ENCODE results near the gene LPIN2.

Gene LPIN2

GRCh38 chr18:3016585-3017297, 3.8 kb upstream of the LPIN2 start:
- H3K4me3 ChIP-seq (ENCODE audit: low read depth, low read length): no peak overlapping the region
- TF ChIP-seq CTCF (IDR thresholded peaks at IDR 0.05; ENCODE audit: low read depth, low read length, missing control alignments): no peak
- no peak overlapping the region for H3K27ac ChIP-seq
- no peaks in the 10 kb centered on the region for H3K27me3 ChIP-seq (replicated peaks)
- in situ Hi-C loops (cut with HindIII; ENCODE audit: low pct_ligation_motif_present, low sequenced_read_pairs): no loop called here
- no peak for DNase-seq
- no peaks in the 10 kb centered on the region for H3K36me3 ChIP-seq (replicated peaks)

- Histone ChIP-seq H3K4me3 (ENCODE audit: low read depth, low read length) (no peak overlapping the region), H3K27ac (no peak overlapping the region), H3K27me3 (replicated peaks) (no peaks in the 10 kb centered on the region), H3K36me3 (replicated peaks) (peaks cover 2% of the 10 kb centered on the region)
- in situ Hi-C loops (cut with HindIII; ENCODE audit: low pct_ligation_motif_present, low sequenced_read_pairs): no loop called here
- DNase-seq: no peak
- TF ChIP-seq CTCF (IDR thresholded peaks at IDR 0.05; ENCODE audit: low read depth, low read length, missing control alignments): no peak
Observed at GRCh38 chr18:3015851-3016250, 2.9 kb upstream of the LPIN2 start.

GRCh38 chr18:3015204-3015592, 2.3 kb upstream of the LPIN2 start:
- DNase-seq: peak; percentile 53
- Histone ChIP-seq H3K27ac (peak overlapping the region; percentile 32), H3K4me3 (ENCODE audit: low read depth, low read length) (no peak overlapping the region), H3K27me3 (replicated peaks) (no peaks in the 10 kb centered on the region), H3K36me3 (replicated peaks) (peaks cover 5% of the 10 kb centered on the region)
- in situ Hi-C loops (cut with HindIII; ENCODE audit: low pct_ligation_motif_present, low sequenced_read_pairs): no loop called here
- no peak for TF ChIP-seq CTCF (IDR thresholded peaks at IDR 0.05; ENCODE audit: low read depth, low read length, missing control alignments)

GRCh38 chr18:3014503-3015203, 1.7 kb upstream of the LPIN2 start:
- H3K27ac ChIP-seq: peak overlapping the region; percentile 32
- no peak overlapping the region for H3K4me3 ChIP-seq (ENCODE audit: low read depth, low read length)
- H3K27me3 ChIP-seq (replicated peaks): no peaks in the 10 kb centered on the region
- in situ Hi-C loops (cut with HindIII; ENCODE audit: low pct_ligation_motif_present, low sequenced_read_pairs): no loop called here
- peaks cover 5% of the 10 kb centered on the region for H3K36me3 ChIP-seq (replicated peaks)
- TF ChIP-seq CTCF (IDR thresholded peaks at IDR 0.05; ENCODE audit: low read depth, low read length, missing control alignments): no peak
- no peak for DNase-seq

GRCh38 chr18:3012136-3013023, 564 bp downstream of the LPIN2 start:
- DNase-seq: no peak
- no peak for TF ChIP-seq CTCF (IDR thresholded peaks at IDR 0.05; ENCODE audit: low read depth, low read length, missing control alignments)
- Histone ChIP-seq H3K36me3 (replicated peaks) (peaks cover 8% of the 10 kb centered on the region), H3K4me3 (ENCODE audit: low read depth, low read length) (peak overlapping the region; percentile 65), H3K27ac (peak overlapping the region; percentile 82), H3K27me3 (replicated peaks) (no peaks in the 10 kb centered on the region)
- in situ Hi-C loops (cut with HindIII; ENCODE audit: low pct_ligation_motif_present, low sequenced_read_pairs): no loop called here
